GM12878 (cell line): ENCODE measurements around the gene PSMB10.

ENCODE experiments used
- JUNB ChIP-seq: IDR thresholded peaks from 2 replicates; pipeline ENCODE4 v1.6.1; 2016; ENCODE audit warnings: antibody characterized with exemption, mild to moderate bottlenecking
- SUPT20H ChIP-seq: IDR thresholded peaks from 2 replicates; pipeline ENCODE4 v1.6.1; 2011; ENCODE audit warnings: low read depth, mild to moderate bottlenecking, low read length, moderate library complexity, borderline replicate concordance; ENCODE audit not compliant: control insufficient read depth
- TF ChIP-seq, protein P1 (sequence below), 3 experiments: IDR thresholded peaks in 2 of 3; conservative IDR thresholded peaks in 1 of 3; 2 replicates each; pipeline ENCODE4 v1.5.1; 2011; ENCODE audit warnings: low read depth in 3 of 3, low read length in 3 of 3, mild to moderate bottlenecking in 3 of 3, control low read depth in 2 of 3, moderate library complexity in 2 of 3, inconsistent platforms in 1 of 3, mixed read lengths in 1 of 3; ENCODE audit not compliant: control insufficient read depth in 2 of 3, insufficient read depth in 1 of 3; ENCODE audit errors: extremely low read depth in 1 of 3

DNA sequence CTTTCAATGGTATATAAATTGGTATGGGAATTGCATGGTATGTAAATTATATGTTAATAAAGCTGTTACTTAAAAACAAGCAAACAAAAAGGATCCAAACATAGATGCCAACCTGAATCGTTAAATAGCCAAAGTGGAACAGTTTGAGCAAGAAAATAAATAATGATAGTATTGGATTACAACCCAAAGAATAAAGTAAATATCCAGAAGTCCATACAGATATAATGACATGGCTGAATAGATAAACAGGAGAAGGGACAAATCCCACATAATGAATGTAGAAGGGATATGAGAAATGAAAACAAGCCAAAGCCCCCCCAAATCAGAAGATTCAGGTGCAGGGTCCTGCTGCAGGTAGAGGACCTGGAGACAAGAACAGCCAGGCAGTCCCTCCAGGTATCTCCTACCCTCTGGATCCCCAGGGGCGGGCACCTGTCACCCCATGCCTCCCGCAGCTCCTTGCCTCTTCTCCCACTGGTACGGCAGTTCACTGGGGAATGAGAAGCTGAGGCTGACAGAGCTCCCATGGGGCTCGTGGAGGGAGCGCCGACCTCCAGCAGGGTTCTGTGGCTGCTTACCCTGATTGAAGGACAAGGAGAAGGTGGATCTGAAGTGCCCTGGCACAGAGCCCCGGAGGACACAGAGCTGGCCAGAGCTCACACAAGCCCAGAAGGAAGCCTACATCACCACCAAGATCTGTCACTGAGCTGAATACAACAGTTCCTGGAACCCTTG lies 17.2 kb upstream of the PSMB10 start:
- TF ChIP-seq, protein P1, sequence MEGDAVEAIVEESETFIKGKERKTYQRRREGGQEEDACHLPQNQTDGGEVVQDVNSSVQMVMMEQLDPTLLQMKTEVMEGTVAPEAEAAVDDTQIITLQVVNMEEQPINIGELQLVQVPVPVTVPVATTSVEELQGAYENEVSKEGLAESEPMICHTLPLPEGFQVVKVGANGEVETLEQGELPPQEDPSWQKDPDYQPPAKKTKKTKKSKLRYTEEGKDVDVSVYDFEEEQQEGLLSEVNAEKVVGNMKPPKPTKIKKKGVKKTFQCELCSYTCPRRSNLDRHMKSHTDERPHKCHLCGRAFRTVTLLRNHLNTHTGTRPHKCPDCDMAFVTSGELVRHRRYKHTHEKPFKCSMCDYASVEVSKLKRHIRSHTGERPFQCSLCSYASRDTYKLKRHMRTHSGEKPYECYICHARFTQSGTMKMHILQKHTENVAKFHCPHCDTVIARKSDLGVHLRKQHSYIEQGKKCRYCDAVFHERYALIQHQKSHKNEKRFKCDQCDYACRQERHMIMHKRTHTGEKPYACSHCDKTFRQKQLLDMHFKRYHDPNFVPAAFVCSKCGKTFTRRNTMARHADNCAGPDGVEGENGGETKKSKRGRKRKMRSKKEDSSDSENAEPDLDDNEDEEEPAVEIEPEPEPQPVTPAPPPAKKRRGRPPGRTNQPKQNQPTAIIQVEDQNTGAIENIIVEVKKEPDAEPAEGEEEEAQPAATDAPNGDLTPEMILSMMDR (IDR thresholded peaks at IDR 0.05 in 2 of 3, conservative IDR thresholded peaks at IDR 0.05 in 1 of 3; ENCODE audit: control insufficient read depth in 2 of 3, extremely low read depth in 1 of 3, insufficient read depth in 1 of 3, low read depth in 3 of 3, low read length in 3 of 3), result no peak
- TF ChIP-seq JUNB (no peak), SUPT20H (no peak)
